KG1 (cell line): Measurements from ENCODE around the gene SMYD2.

Experiments
- DNase-seq: peaks from one replicate; lab custom pipeline; 2025; lab: John Stamatoyannopoulos, UW

SMYD2 gene

GRCh38 chr1:214361636-214362035 lies 80.7 kb downstream of the SMYD2 start:
- no peak for DNase-seq

DNA sequence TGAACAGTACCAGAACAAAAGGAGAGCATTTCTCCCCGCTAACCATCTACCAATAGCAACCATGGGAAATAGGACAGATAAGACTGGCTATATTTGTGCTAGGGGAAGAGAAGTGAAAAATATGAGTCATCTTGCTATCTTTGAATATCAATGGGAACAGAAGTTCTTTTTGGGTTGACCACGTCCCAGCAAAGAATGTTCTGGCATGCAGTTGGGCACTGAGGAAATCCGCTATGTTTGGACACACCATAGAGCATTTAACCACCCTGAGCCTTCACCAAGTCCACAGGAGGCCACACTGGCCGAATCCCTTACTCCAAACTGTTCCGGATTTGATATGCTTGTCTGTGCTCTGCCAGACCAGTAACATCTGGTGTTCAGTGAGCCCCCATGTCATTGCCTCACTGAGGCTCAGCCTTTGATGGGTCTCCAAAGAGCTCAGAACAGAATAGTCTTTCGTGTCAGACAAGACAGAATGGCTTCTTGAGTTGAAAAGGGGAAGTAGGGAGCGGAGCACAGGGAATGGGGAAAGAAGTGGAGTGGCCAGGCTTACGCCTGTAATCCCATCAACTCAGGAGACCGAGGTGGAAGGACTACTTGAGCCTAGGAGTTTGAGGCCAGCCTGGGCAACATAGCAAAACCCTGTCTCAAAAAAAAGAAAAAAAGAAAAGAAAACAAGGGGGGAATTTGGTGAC lies 81.4 kb downstream of the SMYD2 start:
- DNase-seq, result no peak

DNA sequence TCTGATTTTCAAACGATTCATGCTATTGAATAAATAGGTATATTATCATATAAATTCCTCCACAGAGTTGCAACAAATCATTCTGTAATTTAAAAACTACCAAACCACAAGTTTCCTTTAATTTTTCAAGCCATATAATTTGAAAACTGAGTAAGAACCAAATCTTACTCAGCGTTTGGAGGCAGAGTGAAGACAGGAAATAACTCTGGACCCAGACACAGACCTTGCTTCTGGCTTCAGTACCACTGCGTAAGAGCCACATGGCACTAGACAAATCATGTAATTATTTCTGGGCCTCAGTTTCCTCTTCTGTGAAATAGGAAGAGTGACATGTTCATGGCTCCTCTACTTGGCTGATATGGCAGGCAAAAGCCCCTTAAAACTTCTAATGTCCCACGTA lies 82.4 kb downstream of the SMYD2 start:
- no peak for DNase-seq

GRCh38 chr1:214364386-214364785 lies 83.4 kb downstream of the SMYD2 start:
- no peak for DNase-seq

DNA sequence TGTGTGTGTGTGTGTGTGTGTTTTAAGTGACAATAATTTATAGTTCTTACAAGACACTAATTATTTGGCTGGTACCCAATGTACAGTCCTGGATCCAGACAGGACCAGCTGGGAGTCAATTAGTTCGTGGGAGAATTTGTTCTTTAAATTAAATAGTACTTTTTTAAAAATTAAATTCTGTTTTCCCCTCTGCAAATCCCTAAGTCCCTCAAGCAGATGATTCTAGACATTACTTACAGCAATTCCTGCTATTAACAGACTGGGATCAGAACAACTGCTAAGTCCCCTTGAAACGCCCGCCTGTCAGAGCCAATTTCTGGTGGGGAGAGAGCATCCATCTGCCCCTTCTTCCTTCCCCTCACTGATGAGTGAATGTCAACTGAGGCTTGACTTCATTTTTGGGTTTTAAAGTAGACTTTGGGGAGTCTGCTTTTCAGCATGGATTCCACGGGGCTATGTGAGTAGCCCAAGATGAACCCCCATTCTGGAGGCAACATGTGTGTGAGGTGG lies 83.9 kb downstream of the SMYD2 start:
- DNase-seq, result no peak

GRCh38 chr1:214367841-214368240 lies 86.9 kb downstream of the SMYD2 start:
- no peak for DNase-seq

- no peak for DNase-seq
Measured at GRCh38 chr1:214369364-214369763, 88.4 kb downstream of the SMYD2 start.

- DNase-seq, result no peak
Measured at GRCh38 chr1:214370615-214371014, 89.7 kb downstream of the SMYD2 start.

DNA sequence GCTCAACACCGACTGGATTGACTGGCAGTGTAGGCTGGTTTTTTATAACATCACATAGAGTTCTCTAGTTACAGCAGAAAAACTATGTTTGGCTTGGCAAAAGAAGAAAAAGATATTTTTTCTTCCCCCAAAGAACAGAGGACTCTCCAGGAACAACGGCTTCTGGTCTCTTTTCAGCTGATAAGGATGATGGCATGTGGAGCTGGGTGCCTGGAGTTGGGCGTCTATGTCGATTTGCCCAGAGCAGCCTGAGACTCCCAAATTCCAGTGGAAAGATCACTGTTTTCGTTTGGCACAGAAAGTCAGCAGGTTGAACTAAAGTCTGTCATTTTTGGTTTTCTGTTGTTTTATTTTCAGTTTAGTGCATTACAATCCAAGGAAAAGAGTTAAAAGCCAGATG lies 91.1 kb downstream of the SMYD2 start:
- no peak for DNase-seq

DNA sequence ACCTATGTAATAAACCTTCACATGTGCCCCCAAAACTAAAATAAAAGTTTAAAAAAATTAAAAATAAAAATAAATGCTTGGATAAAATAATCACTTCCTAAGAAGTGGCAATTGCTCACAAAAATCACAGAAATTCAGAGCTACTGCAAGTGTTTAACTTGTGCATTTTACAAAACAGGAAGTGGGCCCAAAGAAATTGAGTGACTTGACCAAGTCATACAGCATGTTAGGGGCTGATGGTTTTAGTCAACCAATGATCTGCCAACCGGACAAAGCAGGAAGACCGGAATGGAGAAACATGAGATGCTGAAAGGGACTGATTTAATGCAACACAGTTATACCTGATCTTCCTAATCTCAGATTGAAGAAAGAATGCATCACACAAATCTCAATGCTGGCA lies 96.5 kb downstream of the SMYD2 start:
- DNase-seq, result no peak

- no peak for DNase-seq
Measured at GRCh38 chr1:214377886-214378285, 96.9 kb downstream of the SMYD2 start.

DNA sequence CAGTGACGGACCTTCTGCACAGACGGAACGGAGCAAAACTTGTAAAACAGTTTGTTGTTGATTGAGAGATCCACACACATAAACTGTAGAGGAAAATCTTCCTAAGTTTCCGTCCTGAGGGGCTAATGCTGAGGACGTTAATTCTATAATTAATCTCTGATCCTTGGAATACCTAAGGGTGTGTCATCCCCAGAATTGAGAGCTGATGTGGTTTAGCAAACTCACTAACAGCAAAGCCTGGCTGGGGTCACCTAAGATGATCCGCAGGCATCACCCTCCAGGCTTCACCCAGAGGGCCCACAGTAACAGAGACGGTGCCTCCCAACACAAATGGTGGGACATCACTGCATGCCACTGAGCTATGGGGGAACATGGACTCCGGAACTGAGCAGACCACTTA lies 97.5 kb downstream of the SMYD2 start:
- no peak for DNase-seq

GRCh38 chr1:214379236-214379970 lies 98.4 kb downstream of the SMYD2 start:
- DNase-seq, result no peak

GRCh38 chr1:214380396-214380795 lies 99.4 kb downstream of the SMYD2 start:
- no peak for DNase-seq

- DNase-seq, result no peak
Measured at GRCh38 chr1:214380986-214381695, 100.2 kb downstream of the SMYD2 start.

- DNase-seq, result no peak
Measured at GRCh38 chr1:214383381-214384372, 102.7 kb downstream of the SMYD2 start.

DNA sequence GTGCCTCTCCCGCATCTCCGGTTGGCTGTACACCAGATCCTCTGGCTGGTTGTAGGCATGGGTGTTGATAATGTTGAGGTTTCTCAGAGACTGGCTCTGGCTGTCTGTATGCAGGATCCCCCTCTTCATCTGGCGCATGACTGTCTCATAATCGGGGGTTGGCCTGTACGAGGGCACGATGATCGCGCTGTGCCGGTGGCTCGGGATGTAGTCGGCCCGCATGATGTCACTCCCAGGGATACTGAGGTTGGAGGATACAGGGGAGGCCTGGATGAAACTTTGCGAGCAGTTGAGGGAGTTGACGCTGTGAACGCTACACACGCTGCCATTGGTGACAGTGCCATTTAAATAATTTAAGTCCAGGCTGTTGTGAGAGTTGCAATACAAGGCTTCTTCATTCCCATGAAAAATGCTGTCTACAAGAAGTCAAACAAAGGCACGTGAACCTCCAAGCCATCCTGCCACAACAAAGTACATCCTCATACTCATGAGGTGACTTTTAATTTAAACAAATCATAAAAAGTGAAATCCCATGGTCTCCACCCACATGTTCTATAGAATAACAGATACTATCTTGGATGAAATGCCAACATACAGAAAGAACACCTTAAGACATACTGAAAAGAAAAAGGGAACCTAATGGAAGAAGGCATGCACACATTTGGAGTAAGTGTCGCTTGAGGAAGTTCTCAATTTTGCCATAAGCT lies 103.6 kb downstream of the SMYD2 start:
- no peak for DNase-seq

GRCh38 chr1:214385428-214385827 lies 104.5 kb downstream of the SMYD2 start:
- no peak for DNase-seq

- DNase-seq, result no peak
Measured at GRCh38 chr1:214386333-214386732, 105.4 kb downstream of the SMYD2 start.
